ENCODE measurements around the gene TMEM63B.
"Not testable (repeated sequence)": the region's sequence is repeated elsewhere in the genome, so short reads cannot be mapped to it uniquely, and the experiment has no call there.

TMEM63B gene

DNA sequence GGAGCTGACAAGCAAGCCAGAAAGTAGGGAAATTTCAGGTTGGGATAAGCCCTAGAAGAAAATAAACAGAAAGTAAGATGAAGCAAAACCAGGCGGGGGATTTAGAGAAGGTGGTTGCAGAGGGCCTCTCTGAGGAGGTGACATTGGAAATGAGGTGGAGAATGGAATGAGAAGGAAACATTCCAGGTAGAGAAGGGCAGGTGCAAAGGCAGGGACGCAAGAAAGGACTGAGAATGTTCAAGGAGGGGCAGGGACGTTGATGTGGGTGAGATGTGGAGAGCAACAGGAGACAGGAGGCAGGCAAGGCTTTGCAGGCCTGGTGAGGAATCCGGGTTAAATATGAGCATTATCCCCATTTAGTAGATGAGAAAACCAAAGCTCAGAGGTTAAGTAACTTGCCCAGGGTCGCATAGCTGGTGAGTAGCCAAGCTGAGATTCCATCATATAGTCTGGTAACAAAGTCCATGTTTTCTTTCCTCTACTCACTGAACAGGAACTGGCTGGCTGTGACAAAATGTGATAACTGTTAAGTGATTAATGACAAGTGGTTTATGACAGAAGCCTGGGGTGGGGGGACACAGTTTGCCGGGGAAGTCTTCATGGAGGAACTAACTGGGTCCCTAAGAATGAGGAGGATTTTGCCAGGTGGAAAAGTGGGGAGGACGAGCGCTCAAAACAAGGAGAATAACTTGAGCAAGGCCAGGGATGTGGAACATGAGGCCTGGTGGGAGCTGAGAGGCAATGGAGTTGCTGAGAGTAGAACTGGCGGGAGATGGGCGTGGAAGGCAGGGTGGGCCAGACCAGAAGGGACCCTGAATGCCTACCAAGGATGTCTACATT, 32.7 kb upstream of the TMEM63B start:
- no peak for DNase-seq

DNA sequence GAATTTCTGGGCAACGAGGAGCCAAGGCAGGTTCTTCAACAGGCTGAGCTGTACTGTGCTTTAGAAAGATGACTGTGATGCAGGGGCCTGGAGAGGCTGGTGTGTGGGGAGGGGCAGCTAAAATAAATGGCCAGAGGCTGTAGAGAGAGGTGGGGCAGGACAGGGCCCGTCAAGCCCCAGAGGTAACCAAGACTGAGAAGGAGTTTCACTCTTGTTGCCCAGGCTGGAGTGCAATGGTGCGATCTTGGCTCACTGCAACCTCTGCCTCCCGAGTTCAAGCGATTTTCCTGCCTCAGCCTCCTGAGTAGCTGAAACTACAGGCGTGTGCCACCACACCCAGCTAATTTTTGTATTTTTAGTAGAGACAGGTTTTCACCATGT, 32.1 kb upstream of the TMEM63B start:
- DNase-seq, result not testable (repeated sequence)

- DNase-seq, result peak; percentile 39 to 63
These were observed 30.7 kb upstream of the TMEM63B start for GRCh38 chr6:44096612-44097011.

GRCh38 chr6:44097782-44098317, 29.5 kb upstream of the TMEM63B start:
- no peak for DNase-seq

DNA sequence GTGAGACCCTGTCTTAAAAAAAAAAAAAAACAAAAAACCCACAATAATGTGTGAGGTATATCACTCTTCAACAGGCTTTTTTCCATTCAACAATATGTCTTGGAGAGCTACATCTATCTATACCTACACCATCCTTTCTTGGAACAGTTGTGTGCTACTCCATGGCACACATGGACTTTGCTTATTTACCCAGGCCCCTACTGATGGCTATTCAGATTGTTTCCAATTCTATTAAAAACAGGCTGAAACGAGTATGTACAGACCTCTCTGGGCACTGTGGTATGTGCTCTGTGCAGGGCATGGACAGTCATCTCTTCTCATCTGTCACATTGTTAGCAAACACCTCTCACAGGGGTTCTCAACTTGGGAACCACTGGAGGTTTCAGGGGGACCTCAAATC, 28.2 kb upstream of the TMEM63B start:
- no peak for DNase-seq

GRCh38 chr6:44100088-44100550, 27.2 kb upstream of the TMEM63B start:
- DNase-seq, result peak in 1 of 2 experiments; percentile 23

GRCh38 chr6:44101832-44102231, 25.5 kb upstream of the TMEM63B start:
- DNase-seq, result no peak

- DNase-seq, result no peak
These were observed 24.8 kb upstream of the TMEM63B start for GRCh38 chr6:44102527-44102926.

GRCh38 chr6:44104481-44105021, 22.8 kb upstream of the TMEM63B start:
- no peak for DNase-seq

- DNase-seq, result peak in 1 of 2 experiments; percentile 28
These were observed 22.2 kb upstream of the TMEM63B start for GRCh38 chr6:44105146-44105545.

DNA sequence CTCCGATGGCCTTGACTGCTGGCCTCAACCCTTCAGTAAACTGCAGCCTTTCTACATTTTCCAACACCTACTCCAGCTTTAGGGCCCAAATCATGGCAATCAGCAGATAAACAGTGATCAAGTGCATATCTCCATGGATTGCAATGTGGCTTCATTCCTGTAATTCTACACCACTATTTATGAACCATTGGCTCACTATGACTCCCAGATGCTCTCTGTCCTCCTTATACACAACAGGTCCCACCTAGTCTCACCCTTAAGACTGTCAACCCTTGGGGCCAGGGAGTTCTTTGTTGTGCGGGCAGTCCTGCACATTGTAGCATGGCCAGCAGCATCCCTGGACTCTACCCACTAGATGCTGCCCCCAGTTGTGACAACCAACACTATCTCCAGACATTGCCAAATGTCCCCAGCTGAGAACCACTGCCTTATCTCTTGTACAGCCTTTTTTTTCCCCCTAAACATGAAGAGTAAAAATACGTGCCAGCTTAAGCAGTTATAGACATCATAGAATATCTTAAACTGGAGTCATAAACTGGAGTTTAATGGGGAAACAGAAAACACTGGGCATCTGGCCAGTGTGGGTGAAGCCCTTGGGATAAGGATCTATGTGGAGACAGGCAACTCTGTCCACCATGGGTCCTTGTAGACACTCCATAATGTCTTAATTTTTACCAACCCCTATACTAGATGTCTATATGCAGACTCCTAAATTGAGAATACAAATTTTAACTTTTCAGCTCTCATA, 21.2 kb upstream of the TMEM63B start:
- DNase-seq, result no peak

DNA sequence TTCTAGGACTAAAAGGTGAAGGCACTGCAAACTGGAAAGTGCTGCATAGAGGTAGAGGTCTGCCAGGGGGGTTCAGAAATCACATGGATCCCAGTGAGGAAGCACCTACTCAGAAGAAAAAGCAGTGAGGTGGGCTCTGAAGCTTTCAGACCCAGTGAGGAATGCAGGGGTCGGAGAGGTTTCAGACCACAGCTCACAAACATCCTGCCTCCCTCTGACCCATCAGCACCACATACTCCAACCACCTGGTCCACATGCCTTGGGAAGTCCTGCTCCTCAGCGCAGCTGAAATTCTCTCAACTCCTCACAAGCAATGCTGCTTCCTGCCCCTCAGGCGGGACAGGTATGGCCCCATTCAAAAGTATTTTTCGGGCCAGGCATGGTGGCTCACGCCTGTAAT, 20.3 kb upstream of the TMEM63B start:
- no peak for DNase-seq

- no peak for DNase-seq
These were observed 18.9 kb upstream of the TMEM63B start for GRCh38 chr6:44108471-44108870.

GRCh38 chr6:44109212-44109611, 18.1 kb upstream of the TMEM63B start:
- no peak for DNase-seq

GRCh38 chr6:44110005-44110676, 17.2 kb upstream of the TMEM63B start:
- no peak for DNase-seq

DNA sequence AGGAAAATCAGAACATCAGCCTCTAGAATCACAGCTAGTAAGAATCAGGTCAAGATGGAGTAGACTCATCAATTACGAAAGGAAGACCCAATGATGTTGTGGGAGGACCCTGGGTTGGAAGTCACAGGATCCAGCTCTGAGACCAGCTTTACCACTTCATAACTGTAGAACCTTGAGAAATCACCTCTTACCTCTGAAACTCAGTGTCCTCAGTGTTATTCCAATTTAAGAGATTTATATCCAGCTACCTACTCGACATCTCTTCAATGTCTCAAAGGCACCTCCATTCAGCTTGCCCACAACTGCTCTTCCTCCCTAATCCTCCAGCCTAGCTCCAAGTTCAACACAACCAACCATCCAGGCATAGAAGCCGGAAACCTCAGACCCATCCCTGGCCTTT, 16.4 kb upstream of the TMEM63B start:
- DNase-seq, result no peak

GRCh38 chr6:44111434-44112417, 15.6 kb upstream of the TMEM63B start:
- DNase-seq, result no peak

GRCh38 chr6:44113414-44113813, 13.9 kb upstream of the TMEM63B start:
- DNase-seq, result no peak

DNA sequence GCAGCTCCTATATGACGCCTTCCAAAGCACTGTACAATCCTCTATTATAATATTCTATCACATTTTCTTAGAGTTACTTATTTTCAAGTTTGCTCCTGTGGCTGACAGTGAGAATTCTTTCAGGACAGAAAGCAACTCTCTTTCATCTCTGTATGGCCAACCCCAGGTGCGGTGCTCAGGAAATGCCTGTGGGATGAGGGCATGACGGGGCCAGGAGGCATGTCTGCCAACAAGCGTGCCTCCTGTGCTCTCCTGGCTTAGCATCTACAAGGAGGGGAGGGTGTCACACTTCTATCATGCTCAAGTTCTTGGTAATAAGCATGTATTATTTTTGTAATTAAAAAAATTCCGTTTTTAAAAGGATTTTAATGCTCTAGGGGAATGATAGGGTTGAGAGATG, 11.5 kb upstream of the TMEM63B start:
- DNase-seq, result no peak

DNA sequence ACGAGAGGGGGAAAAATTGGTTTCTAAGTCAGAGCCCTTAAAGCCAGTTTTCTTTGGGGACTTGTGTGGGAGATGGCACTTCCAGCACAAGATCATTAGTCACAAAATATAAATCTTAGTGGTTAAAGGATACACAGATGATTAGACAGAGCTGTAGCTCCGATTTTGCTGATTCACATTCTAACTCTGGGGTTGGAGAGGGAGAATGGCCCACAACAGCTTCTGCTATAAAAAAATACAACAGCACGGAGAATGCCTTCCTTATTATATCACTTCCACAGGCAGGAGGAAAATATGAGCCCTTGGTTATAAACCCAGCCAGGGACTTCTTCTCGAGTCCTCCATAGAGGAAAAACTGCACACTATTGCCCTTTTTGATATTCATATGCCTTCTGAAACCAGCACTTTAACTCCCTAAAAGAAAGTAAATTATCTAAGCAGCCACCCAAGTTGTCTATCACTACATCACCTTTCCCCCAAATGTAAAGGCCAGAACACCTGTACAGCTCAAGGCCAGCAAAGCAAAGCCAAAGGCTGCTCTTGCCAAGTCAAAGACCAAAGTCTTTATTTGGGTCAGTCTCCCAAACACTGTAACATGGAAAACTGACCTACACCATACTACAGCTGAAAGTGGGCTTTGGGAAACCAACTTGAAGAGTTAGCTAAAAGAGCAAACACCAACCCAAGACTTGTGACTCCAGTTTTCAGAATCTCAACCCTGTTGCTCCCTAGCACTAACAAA, 10.5 kb upstream of the TMEM63B start:
- DNase-seq, result no peak

All from NCI-H524 (cell line).